Measurements from ENCODE around the gene BEND3. TPM values are rescaled to one million over a fixed set of nuclear protein-coding genes. Genes with fewer than 3 reads are reported as not detected.
"Not testable (repeated sequence)": the region's sequence is repeated elsewhere in the genome, so short reads cannot be mapped to it uniquely, and the experiment has no call there.

Gene BEND3
- polyA plus RNA-seq, 10 donors = 2.6 to 3.5 (median 3.0) TPM

DNA sequence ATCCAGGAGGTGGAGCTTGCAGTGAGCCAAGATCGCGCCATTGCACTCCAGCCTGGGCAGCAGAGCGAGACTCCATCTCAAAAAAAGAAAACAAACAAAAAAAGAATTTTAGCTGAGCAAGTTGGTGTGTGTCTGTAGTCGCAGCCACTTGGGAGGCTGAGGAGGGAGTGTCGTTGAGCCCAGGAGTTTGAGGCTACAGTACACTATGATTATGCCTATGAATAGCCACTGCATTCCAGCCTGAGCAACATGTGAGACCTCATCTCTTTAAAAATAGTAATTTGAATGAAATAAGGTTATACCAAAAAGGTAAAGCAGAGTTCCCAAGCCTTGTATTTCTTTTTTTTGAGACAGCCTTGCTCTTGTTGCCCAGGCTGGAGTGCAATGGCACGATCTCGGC, 67.5 kb downstream of the BEND3 start:
- DNase-seq = no peak

DNA sequence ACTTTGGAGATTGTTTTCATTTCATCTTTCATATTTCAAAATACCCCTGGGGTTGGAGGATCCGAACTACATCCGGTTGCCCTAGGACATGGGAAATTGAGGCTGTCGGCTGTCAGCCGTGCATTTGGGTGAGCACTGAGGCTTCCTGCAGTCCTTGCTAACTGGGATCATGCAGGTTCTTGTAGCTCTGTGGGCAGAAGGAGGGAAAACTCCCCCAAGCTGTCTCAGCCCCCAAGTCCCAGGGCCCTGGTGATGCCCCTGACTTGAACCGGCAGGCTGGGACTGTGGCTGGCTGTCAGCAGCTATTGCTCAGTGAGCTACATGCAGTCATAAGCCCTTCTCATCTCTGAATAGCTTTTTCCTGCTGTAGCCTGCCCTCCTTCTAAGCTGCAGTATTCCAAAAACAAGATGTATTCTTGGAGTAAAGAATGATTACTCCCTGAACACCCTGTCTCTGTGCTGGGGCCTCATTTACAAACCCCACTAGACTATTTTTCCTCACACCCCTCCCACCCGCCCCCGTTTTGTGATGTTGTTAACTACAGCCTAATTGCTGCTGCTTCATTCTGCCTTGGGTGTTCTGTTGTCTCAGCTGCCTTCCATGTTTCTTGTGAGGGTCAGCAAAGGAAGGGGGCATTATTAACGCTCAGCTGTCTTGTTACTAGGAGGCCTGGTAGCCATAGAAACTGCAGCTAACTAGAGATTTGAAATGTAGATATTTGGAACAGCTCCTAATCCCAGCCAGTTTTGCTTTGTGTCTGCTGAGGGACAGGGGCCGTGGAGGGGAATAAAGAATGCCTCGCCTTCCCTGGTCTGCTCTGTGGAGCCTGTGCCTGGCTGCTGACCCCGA, 69.3 kb downstream of the BEND3 start:
- DNase-seq = peak in 2 of 3 donors; percentile 42 to 75

DNA sequence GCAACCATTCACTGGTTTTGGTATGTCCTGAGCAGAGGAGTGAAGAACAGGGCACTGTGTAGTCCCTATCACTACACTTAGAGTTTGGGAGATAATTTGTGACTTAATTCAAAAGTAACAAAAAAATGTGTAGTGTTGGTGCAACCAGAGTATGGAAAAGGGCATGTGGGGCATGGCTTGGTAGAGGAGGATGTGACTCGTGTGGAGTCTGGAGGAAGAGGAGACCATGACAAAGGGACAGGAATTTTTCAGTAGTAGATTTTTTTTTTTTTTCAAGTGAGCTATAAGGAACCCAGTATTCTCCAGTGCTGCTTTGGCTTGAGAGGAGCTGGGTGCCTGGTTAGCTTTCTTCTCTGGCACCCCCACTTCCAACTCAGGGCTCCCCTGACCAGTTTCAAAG, 82.2 kb downstream of the BEND3 start:
- no peak for DNase-seq

DNA sequence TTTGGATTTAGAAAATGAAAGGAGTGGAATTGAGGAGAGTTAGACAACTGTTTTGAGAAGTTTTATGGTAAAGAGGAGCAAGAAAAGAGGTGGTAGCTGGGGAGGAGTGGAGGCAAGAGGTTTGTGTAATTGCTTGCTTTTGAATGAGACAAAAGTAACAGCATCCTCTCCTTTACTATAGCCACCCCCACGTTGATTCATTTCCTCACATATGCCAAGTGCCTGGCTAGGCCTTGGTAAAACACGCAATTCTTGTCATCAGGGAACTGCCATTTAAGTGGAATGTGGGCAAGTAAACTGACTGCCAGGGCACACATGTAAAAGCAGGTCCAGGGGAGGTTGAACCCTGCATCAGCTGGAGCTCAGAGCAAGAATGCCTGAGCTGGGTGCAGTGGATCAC, 83.3 kb downstream of the BEND3 start:
- no peak for DNase-seq

DNA sequence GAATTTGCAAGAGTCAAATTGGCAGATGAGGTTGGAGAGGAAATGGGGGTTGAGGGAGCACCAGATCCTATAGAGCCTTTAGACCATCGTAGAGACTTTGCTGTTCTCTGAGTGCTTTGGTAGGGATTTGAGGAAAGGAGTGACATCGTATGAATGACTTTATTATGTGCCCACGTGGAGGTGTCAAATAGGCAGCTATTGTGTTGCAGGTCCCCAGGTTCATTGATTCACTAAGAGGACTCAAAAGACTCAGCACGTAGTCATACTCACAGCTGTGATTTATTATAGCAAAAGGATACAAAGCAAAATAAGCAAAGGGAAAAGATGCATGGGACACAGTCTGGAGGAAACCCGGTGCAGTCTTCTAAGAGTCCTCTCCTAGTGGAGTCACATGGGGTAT, 85.2 kb downstream of the BEND3 start:
- DNase-seq = no peak

DNA sequence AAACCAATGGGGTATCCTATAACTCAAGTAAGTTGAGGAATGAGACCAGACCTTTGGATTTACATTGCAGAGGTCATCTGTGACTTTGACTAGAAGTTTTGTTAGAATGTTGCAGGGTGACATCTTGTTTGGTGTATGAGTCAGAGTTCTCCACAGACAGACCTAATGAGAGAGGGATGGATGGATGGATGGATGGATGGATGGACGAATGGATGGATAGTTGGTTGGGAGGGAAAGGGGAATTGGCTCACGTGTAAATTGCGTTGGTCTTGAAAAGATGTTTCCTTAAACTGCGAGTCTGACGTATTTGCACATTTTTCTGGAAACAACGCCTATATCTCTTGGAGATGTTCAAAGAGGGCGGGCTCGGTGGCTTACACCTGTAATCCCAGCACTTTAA, 88.3 kb downstream of the BEND3 start:
- no peak for DNase-seq

DNA sequence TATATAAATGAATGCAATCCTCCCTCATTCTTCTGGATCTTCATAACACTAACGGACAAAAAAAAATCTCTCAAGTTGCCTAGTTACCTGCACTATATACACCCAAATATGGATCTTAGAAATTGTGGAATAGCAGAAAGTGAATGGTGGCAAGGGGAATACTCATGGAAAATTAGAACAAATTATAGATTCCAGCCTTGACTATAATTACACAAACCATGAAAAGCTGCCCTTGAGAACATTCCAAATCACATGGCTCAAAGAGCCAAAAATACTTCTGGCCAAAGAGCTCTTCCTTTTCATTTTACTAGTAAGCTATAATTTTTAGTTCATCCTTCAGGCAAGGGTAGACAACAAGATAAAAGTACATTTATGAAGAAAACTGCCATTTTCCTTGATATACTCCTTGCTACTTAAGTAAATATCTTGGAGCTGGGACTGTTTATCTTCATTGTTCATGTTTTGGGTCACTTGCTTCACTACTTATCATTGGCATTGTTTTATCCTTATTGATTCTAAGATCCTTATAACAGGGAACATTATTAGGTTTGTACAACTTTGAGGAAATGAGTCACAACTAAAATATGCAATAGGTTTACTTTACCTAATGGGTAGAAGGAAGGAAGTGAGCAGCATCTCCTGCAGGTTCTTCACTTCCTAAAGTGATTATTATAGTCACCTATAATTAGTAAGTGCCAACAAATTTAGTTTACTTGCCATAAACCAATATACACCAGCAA, 93.7 kb downstream of the BEND3 start:
- peak in 1 of 3 donors; percentile 20 for DNase-seq

DNA sequence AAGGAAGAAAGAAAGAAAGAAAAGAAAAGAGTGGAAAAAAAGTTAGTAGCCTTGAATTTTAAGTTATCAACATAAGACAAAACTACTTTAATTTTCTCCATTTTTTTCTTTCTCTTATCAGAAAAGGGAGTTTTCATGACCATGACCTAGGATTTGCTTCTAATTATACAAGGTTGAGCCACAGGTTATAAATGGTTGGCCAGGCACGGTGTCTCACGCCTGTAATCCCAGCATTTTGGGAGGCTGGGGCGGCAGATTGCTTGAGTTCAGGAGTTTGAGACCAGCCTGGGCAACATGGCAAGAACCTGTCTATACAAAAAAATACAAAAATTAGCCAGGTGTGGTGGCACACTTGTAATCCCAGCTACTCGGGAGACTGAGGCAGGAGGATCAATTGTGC, 95.1 kb downstream of the BEND3 start:
- DNase-seq = no peak

DNA sequence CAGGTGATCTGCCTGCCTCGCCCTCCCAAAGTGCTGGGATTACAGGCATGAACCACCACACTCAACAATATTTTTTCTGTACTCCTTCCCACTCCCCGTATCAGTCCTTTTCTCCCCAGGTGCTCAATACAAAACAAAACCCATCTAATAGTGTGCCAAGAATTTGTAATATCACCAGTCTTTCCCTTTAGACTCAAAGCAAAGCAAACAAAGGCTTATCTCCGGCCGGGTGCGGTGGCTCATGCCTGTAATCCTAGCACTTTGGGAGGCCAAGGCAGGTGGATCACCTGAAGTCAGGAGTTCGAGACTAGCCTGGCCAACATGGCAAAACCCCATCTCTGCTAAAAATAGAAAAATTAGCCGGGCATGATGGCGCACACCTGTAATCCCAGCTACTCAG, 95.7 kb downstream of the BEND3 start:
- not testable (repeated sequence) for DNase-seq

DNA sequence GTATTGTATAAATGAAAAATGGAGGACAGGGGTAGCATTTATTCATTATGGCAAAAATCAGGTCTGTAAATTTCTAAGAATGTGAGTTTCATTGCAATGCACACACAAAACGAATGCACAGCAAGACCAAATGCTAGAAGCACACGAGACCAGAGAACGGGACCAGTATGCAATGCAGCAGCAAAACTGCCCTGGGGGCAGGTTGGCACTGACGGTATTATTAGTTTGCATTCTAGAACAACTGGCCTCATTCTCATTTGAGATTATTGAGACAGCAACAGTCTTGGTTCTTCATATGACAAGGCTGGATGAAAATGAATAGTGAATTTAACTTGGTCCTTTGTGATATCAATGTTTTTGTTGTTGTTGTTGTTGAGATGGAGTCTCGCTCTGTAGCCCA, 96.3 kb downstream of the BEND3 start:
- no peak for DNase-seq

Other genes starting within 250 kb of the BEND3 start
- 10 to 100 TPM; 10.9 to 64.2 (median 21.2) TPM for gene CD24, start 140.8 kb downstream of the BEND3 start, polyA plus RNA-seq (ENCODE audit: insufficient read length in 10 of 10)
- 10 to 100 TPM; 20.4 to 26.6 (median 24.1) TPM for gene MTRES1, start 87.3 kb downstream of the BEND3 start, polyA plus RNA-seq (ENCODE audit: insufficient read length in 10 of 10)